Measurements from ENCODE around the gene ATP2A3. TPM values are rescaled to one million over a fixed set of nuclear protein-coding genes. Genes with fewer than 3 reads are reported as not detected.
A peak's percentile ranks its signal among the peaks of the same experiment; 100 is the strongest.

Gene ATP2A3
- polyA plus RNA-seq, 2 donors: 5.8 to 7.8 TPM

- Histone ChIP-seq H3K4me3 (ENCODE audit: low read depth in 1 of 2, low read length in 2 of 2) (no peak overlapping the region), H3K36me3 (ENCODE audit: control insufficient read depth in 2 of 2, insufficient read depth in 2 of 2, low read length in 1 of 2) (no peaks in the 10 kb centered on the region), H3K9me3 (ENCODE audit: control insufficient read depth in 2 of 2, insufficient read depth in 1 of 2, low read depth in 1 of 2, low read length in 1 of 2) (peaks cover 0 to 2% of the 10 kb centered on the region in 2 donors), H3K27me3 (ENCODE audit: control insufficient read depth in 1 of 2, insufficient read depth in 2 of 2, low read length in 2 of 2) (no peaks in the 10 kb centered on the region), H3K27ac (ENCODE audit: low read depth in 2 of 2, low read length in 1 of 2) (no peak overlapping the region), H3K4me1 (ENCODE audit: control insufficient read depth in 2 of 2, insufficient read depth in 2 of 2, low read length in 1 of 2) (peaks cover 0 to 5% of the 10 kb centered on the region in 2 donors)
- WGBS, 2 donors: 89 to 96% methylated on average over 3 of the region's 3 CpGs
Measured at GRCh38 chr17:3968015-3968414, 3.8 kb upstream of the ATP2A3 start.

- peaks cover 0 to 2% of the 10 kb centered on the region in 2 donors for H3K9me3 ChIP-seq (ENCODE audit: control insufficient read depth in 2 of 2, insufficient read depth in 1 of 2, low read depth in 1 of 2, low read length in 1 of 2)
- no peak overlapping the region for H3K4me3 ChIP-seq (ENCODE audit: low read depth in 1 of 2, low read length in 2 of 2)
- no peaks in the 10 kb centered on the region for H3K27me3 ChIP-seq (ENCODE audit: control insufficient read depth in 1 of 2, insufficient read depth in 2 of 2, low read length in 2 of 2)
- H3K36me3 ChIP-seq (ENCODE audit: control insufficient read depth in 2 of 2, insufficient read depth in 2 of 2, low read length in 1 of 2): no peaks in the 10 kb centered on the region
- H3K4me1 ChIP-seq (ENCODE audit: control insufficient read depth in 2 of 2, insufficient read depth in 2 of 2, low read length in 1 of 2): peaks cover 0 to 9% of the 10 kb centered on the region in 2 donors
- no peak overlapping the region for H3K27ac ChIP-seq (ENCODE audit: low read depth in 2 of 2, low read length in 1 of 2)
- 58 to 74% methylated on average over 14 of the region's 14 CpGs for WGBS, 2 donors
Measured at GRCh38 chr17:3966720-3967363, 2.6 kb upstream of the ATP2A3 start.

GRCh38 chr17:3965118-3965800 is 1.0 kb upstream of the ATP2A3 start:
- WGBS, 2 donors: 19 to 20% methylated on average over 14 to 17 of the region's 17 CpGs
- Histone ChIP-seq H3K4me3 (ENCODE audit: low read depth in 1 of 2, low read length in 2 of 2) (peak overlapping the region; percentile 5 to 39), H3K4me1 (ENCODE audit: control insufficient read depth in 2 of 2, insufficient read depth in 2 of 2, low read length in 1 of 2) (peaks cover under 1 to 9% of the 10 kb centered on the region in 2 donors), H3K36me3 (ENCODE audit: control insufficient read depth in 2 of 2, insufficient read depth in 2 of 2, low read length in 1 of 2) (no peaks in the 10 kb centered on the region), H3K9me3 (ENCODE audit: control insufficient read depth in 2 of 2, insufficient read depth in 1 of 2, low read depth in 1 of 2, low read length in 1 of 2) (peaks cover 0 to 2% of the 10 kb centered on the region in 2 donors), H3K27ac (ENCODE audit: low read depth in 2 of 2, low read length in 1 of 2) (peak overlapping the region; percentile 58 to 61), H3K27me3 (ENCODE audit: control insufficient read depth in 1 of 2, insufficient read depth in 2 of 2, low read length in 2 of 2) (no peaks in the 10 kb centered on the region)

- Histone ChIP-seq H3K4me3 (ENCODE audit: low read depth in 1 of 2, low read length in 2 of 2) (peak overlapping the region; percentile 39 to 56), H3K27ac (ENCODE audit: low read depth in 2 of 2, low read length in 1 of 2) (peak overlapping the region; percentile 15 to 37), H3K4me1 (ENCODE audit: control insufficient read depth in 2 of 2, insufficient read depth in 2 of 2, low read length in 1 of 2) (peaks cover 11 to 14% of the 10 kb centered on the region in 2 donors), H3K36me3 (ENCODE audit: control insufficient read depth in 2 of 2, insufficient read depth in 2 of 2, low read length in 1 of 2) (no peaks in the 10 kb centered on the region), H3K9me3 (ENCODE audit: control insufficient read depth in 2 of 2, insufficient read depth in 1 of 2, low read depth in 1 of 2, low read length in 1 of 2) (peaks cover 0 to 2% of the 10 kb centered on the region in 2 donors), H3K27me3 (ENCODE audit: control insufficient read depth in 1 of 2, insufficient read depth in 2 of 2, low read length in 2 of 2) (no peaks in the 10 kb centered on the region)
- WGBS, 2 donors: 9 to 14% methylated on average over 32 to 64 of the region's 64 CpGs
Measured at GRCh38 chr17:3963237-3964201, 718 bp downstream of the ATP2A3 start.

GRCh38 chr17:3962965-3963236 is 1.3 kb downstream of the ATP2A3 start:
- Histone ChIP-seq H3K27me3 (ENCODE audit: control insufficient read depth in 1 of 2, insufficient read depth in 2 of 2, low read length in 2 of 2) (no peaks in the 10 kb centered on the region), H3K4me3 (ENCODE audit: low read depth in 1 of 2, low read length in 2 of 2) (peak overlapping the region; percentile 39 to 56), H3K27ac (ENCODE audit: low read depth in 2 of 2, low read length in 1 of 2) (no peak overlapping the region), H3K36me3 (ENCODE audit: control insufficient read depth in 2 of 2, insufficient read depth in 2 of 2, low read length in 1 of 2) (no peaks in the 10 kb centered on the region), H3K9me3 (ENCODE audit: control insufficient read depth in 2 of 2, insufficient read depth in 1 of 2, low read depth in 1 of 2, low read length in 1 of 2) (peaks cover 0 to 2% of the 10 kb centered on the region in 2 donors), H3K4me1 (ENCODE audit: control insufficient read depth in 2 of 2, insufficient read depth in 2 of 2, low read length in 1 of 2) (peaks cover 11 to 14% of the 10 kb centered on the region in 2 donors)

- Histone ChIP-seq H3K9me3 (ENCODE audit: control insufficient read depth in 2 of 2, insufficient read depth in 1 of 2, low read depth in 1 of 2, low read length in 1 of 2) (peaks cover 0 to 2% of the 10 kb centered on the region in 2 donors), H3K36me3 (ENCODE audit: control insufficient read depth in 2 of 2, insufficient read depth in 2 of 2, low read length in 1 of 2) (no peaks in the 10 kb centered on the region), H3K4me3 (ENCODE audit: low read depth in 1 of 2, low read length in 2 of 2) (no peak overlapping the region), H3K27ac (ENCODE audit: low read depth in 2 of 2, low read length in 1 of 2) (no peak overlapping the region), H3K4me1 (ENCODE audit: control insufficient read depth in 2 of 2, insufficient read depth in 2 of 2, low read length in 1 of 2) (peaks cover 11 to 14% of the 10 kb centered on the region in 2 donors), H3K27me3 (ENCODE audit: control insufficient read depth in 1 of 2, insufficient read depth in 2 of 2, low read length in 2 of 2) (no peaks in the 10 kb centered on the region)
- WGBS, 2 donors: 62 to 65% methylated on average over 11 of the region's 11 CpGs
Measured at GRCh38 chr17:3962217-3962964, 1.8 kb downstream of the ATP2A3 start.

GRCh38 chr17:3961564-3962047 is 2.6 kb downstream of the ATP2A3 start:
- 52 to 66% methylated on average over 5 of the region's 5 CpGs for WGBS, 2 donors
- H3K9me3 ChIP-seq (ENCODE audit: control insufficient read depth in 2 of 2, insufficient read depth in 1 of 2, low read depth in 1 of 2, low read length in 1 of 2): no peaks in the 10 kb centered on the region
- H3K36me3 ChIP-seq (ENCODE audit: control insufficient read depth in 2 of 2, insufficient read depth in 2 of 2, low read length in 1 of 2): no peaks in the 10 kb centered on the region
- peaks cover 11 to 14% of the 10 kb centered on the region in 2 donors for H3K4me1 ChIP-seq (ENCODE audit: control insufficient read depth in 2 of 2, insufficient read depth in 2 of 2, low read length in 1 of 2)
- no peak overlapping the region for H3K4me3 ChIP-seq (ENCODE audit: low read depth in 1 of 2, low read length in 2 of 2)
- no peak overlapping the region for H3K27ac ChIP-seq (ENCODE audit: low read depth in 2 of 2, low read length in 1 of 2)
- H3K27me3 ChIP-seq (ENCODE audit: control insufficient read depth in 1 of 2, insufficient read depth in 2 of 2, low read length in 2 of 2): no peaks in the 10 kb centered on the region

GRCh38 chr17:3960764-3961163 is 3.5 kb downstream of the ATP2A3 start:
- Histone ChIP-seq H3K4me1 (ENCODE audit: control insufficient read depth in 2 of 2, insufficient read depth in 2 of 2, low read length in 1 of 2) (peaks cover 11 to 14% of the 10 kb centered on the region in 2 donors), H3K9me3 (ENCODE audit: control insufficient read depth in 2 of 2, insufficient read depth in 1 of 2, low read depth in 1 of 2, low read length in 1 of 2) (no peaks in the 10 kb centered on the region), H3K27me3 (ENCODE audit: control insufficient read depth in 1 of 2, insufficient read depth in 2 of 2, low read length in 2 of 2) (no peaks in the 10 kb centered on the region), H3K4me3 (ENCODE audit: low read depth in 1 of 2, low read length in 2 of 2) (no peak overlapping the region), H3K36me3 (ENCODE audit: control insufficient read depth in 2 of 2, insufficient read depth in 2 of 2, low read length in 1 of 2) (no peaks in the 10 kb centered on the region), H3K27ac (ENCODE audit: low read depth in 2 of 2, low read length in 1 of 2) (peak overlapping the region in 1 of 2 donors; percentile 47)
- 61 to 74% methylated on average over 14 of the region's 14 CpGs for WGBS, 2 donors

All from esophagus (tissue), 2 donors.